K562 (cell line): ENCODE data around the gene MBNL1. TPM values are rescaled to one million over a fixed set of nuclear protein-coding genes. Genes with fewer than 3 reads are reported as not detected.

Experiments
- CBX1 ChIP-seq: sonication (generic); IDR thresholded peaks from 2 replicates; pipeline ENCODE4 v1.6.1; 2016; ENCODE audit warnings: antibody characterized with exemption, low read depth, mild to moderate bottlenecking
- CEBPG ChIP-seq, 3 experiments: fragments of 200-800 bp in 1 of 3; sonication (Bioruptor generic) in 1 of 3; sonication (generic) in 1 of 3; formaldehyde crosslinking in 1 of 3; IDR thresholded peaks in 2 of 3; conservative IDR thresholded peaks in 1 of 3; 2 replicates each; pipeline versions ENCODE4 v1.6.1 to v1.8.0; 2016 to 2022; ENCODE audit warnings: missing compliant biosample characterization in 2 of 3, missing genetic modification characterization in 2 of 3, mild to moderate bottlenecking in 1 of 3, missing genetic modification reagents in 1 of 3
- ELF1 ChIP-seq: fragments of 200-800 bp; sonication (Bioruptor generic); IDR thresholded peaks from 2 replicates; pipeline ENCODE4 v1.6.1; 2016; ENCODE audit warnings: missing genetic modification characterization, missing compliant biosample characterization
- PKNOX1 ChIP-seq: fragments of 450-650 bp; IDR thresholded peaks from 2 replicates; pipeline ENCODE4 v1.6.1; 2016
- ZBTB40 ChIP-seq, 2 experiments: fragments of 450-650 bp in 1 of 2; sonication (generic) in 1 of 2; formaldehyde crosslinking in 1 of 2; IDR thresholded peaks; 2 replicates each; pipeline versions ENCODE4 v1.7.1 to v1.9.0; 2016 to 2022; ENCODE audit warnings: inconsistent platforms in 1 of 2, mild to moderate bottlenecking in 1 of 2, missing genetic modification reagents in 1 of 2
- polyA plus RNA-seq, 8 experiments: library from polyadenylated mRNA; depleted of rRNA in 4 of 8; stranded (reverse) in 5 of 8; unstranded in 3 of 8; fragments of >200 nt; fragmentation: Nextera tagmentation in 2 of 8; fragmentation: Illumina TruSeq in 1 of 8; extraction: Ambion mirVana in 2 of 8; extraction: Trizol in 1 of 8; gene quantifications; 2 replicates each; pipeline versions ENCODE4 v1.2.1 to v1.2.3, GENCODE V29; 2011 to 2014; ENCODE audit warnings: inconsistent platforms in 1 of 8, missing spikeins in 1 of 8
- total RNA-seq, 7 experiments: library from RNA; depleted of rRNA in 6 of 7; stranded (reverse); fragments of >200 nt in 6 of 7; fragmentation: Illumina TruSeq in 2 of 7; extraction: Trizol in 2 of 7; gene quantifications; 2 replicates each; pipeline versions ENCODE4 v1.2.1 to v1.2.3, GENCODE V29; 2011 to 2021; ENCODE audit warnings: low replicate concordance in 1 of 7

Gene MBNL1
- total and polyA plus RNA-seq, 9 of the 15 experiments (the other 6 are each of a cell fraction or from before 2014, with no cell fraction given) = 70.3 to 243 (median 220) TPM

- TF ChIP-seq ZBTB40 (IDR thresholded peaks at IDR 0.05) (0 out of 2 replicates have a peak, but pooled peaks have one; percentile 11), ZBTB40 (CRISPR knock-in tag; IDR thresholded peaks at IDR 0.05) (no peak), CEBPG (CRISPR knock-in tag; IDR thresholded peaks at IDR 0.05) (peak; percentile 27; the same call in 1 of the 2 replicates), CEBPG (tag; conservative IDR thresholded peaks at IDR 0.05 in 1 of 2, IDR thresholded peaks at IDR 0.05 in 1 of 2) (peak; percentile 12 to 46; a peak in 1 of 4 replicates), CBX1 (no peak), PKNOX1 (peak; percentile 81), ELF1 (tag) (peak; percentile 52; the same call in 1 of the 2 replicates)
These were observed 48.5 kb downstream of the MBNL1 start (continued) for GRCh38 chr3:152317184-152317583.
